Activated naive CD4-positive, alpha-beta T cell treated with anti-CD3 and anti-CD28 coated beads, Interleukin-2, amount 50 U/mL, for 24 hours (primary cell): ENCODE measurements around the gene SORCS2.

Source experiments
- H3K27ac Mint-ChIP-seq: one replicate; pipeline ENCODE4 v1.8.0; 2021; ENCODE audit warnings: mild to moderate bottlenecking, mixed read lengths
- H3K27me3 Mint-ChIP-seq: one replicate; pipeline ENCODE4 v1.8.0; 2021; ENCODE audit warnings: mixed read lengths
- H3K36me3 Mint-ChIP-seq: one replicate; pipeline ENCODE4 v1.8.0; 2021; ENCODE audit warnings: mixed read lengths
- H3K4me1 Mint-ChIP-seq: one replicate; pipeline ENCODE4 v1.8.0; 2021; ENCODE audit warnings: mixed read lengths
- H3K4me3 Mint-ChIP-seq: one replicate; pipeline ENCODE4 v1.8.0; 2021; ENCODE audit warnings: mild to moderate bottlenecking, mixed read lengths
- H3K9me3 Mint-ChIP-seq: one replicate; pipeline ENCODE4 v1.8.0; 2021; ENCODE audit warnings: mixed read lengths

SORCS2 gene

GRCh38 chr4:7656244-7656800 lies 464.0 kb downstream of the SORCS2 start:
- no peak overlapping the region for H3K4me3 Mint-ChIP-seq
- H3K36me3 Mint-ChIP-seq = no peaks in the 10 kb centered on the region
- no peaks in the 10 kb centered on the region for H3K9me3 Mint-ChIP-seq
- H3K27me3 Mint-ChIP-seq = peaks cover 2% of the 10 kb centered on the region
- H3K27ac Mint-ChIP-seq = no peak overlapping the region
- H3K4me1 Mint-ChIP-seq = no peaks in the 10 kb centered on the region

GRCh38 chr4:7657545-7658297 lies 465.4 kb downstream of the SORCS2 start:
- no peaks in the 10 kb centered on the region for H3K36me3 Mint-ChIP-seq
- H3K4me3 Mint-ChIP-seq = no peak overlapping the region
- no peak overlapping the region for H3K27ac Mint-ChIP-seq
- peaks cover 2% of the 10 kb centered on the region for H3K27me3 Mint-ChIP-seq
- no peaks in the 10 kb centered on the region for H3K9me3 Mint-ChIP-seq
- H3K4me1 Mint-ChIP-seq = no peaks in the 10 kb centered on the region

- Mint-ChIP-seq H3K4me3 (no peak overlapping the region), H3K27me3 (peaks cover 2% of the 10 kb centered on the region), H3K36me3 (no peaks in the 10 kb centered on the region), H3K27ac (no peak overlapping the region), H3K4me1 (no peaks in the 10 kb centered on the region), H3K9me3 (no peaks in the 10 kb centered on the region)
Measured at GRCh38 chr4:7658341-7659204, 466.2 kb downstream of the SORCS2 start.

GRCh38 chr4:7659429-7660175 lies 467.3 kb downstream of the SORCS2 start:
- Mint-ChIP-seq H3K4me1 (no peaks in the 10 kb centered on the region), H3K9me3 (no peaks in the 10 kb centered on the region), H3K36me3 (no peaks in the 10 kb centered on the region), H3K27ac (no peak overlapping the region), H3K4me3 (no peak overlapping the region), H3K27me3 (peaks cover 2% of the 10 kb centered on the region)

GRCh38 chr4:7660176-7661039 lies 468.1 kb downstream of the SORCS2 start:
- no peaks in the 10 kb centered on the region for H3K4me1 Mint-ChIP-seq
- no peaks in the 10 kb centered on the region for H3K27me3 Mint-ChIP-seq
- H3K4me3 Mint-ChIP-seq = no peak overlapping the region
- no peak overlapping the region for H3K27ac Mint-ChIP-seq
- H3K36me3 Mint-ChIP-seq = no peaks in the 10 kb centered on the region
- H3K9me3 Mint-ChIP-seq = no peaks in the 10 kb centered on the region

GRCh38 chr4:7661066-7661748 lies 468.9 kb downstream of the SORCS2 start:
- H3K4me1 Mint-ChIP-seq = no peaks in the 10 kb centered on the region
- H3K27ac Mint-ChIP-seq = no peak overlapping the region
- H3K27me3 Mint-ChIP-seq = no peaks in the 10 kb centered on the region
- H3K4me3 Mint-ChIP-seq = no peak overlapping the region
- H3K36me3 Mint-ChIP-seq = no peaks in the 10 kb centered on the region
- no peaks in the 10 kb centered on the region for H3K9me3 Mint-ChIP-seq

GRCh38 chr4:7661846-7662506 lies 469.6 kb downstream of the SORCS2 start:
- Mint-ChIP-seq H3K27me3 (no peaks in the 10 kb centered on the region), H3K36me3 (no peaks in the 10 kb centered on the region), H3K4me1 (no peaks in the 10 kb centered on the region), H3K27ac (no peak overlapping the region), H3K4me3 (no peak overlapping the region), H3K9me3 (no peaks in the 10 kb centered on the region)

- Mint-ChIP-seq H3K4me1 (no peaks in the 10 kb centered on the region), H3K9me3 (no peaks in the 10 kb centered on the region), H3K36me3 (no peaks in the 10 kb centered on the region), H3K27ac (no peak overlapping the region), H3K27me3 (no peaks in the 10 kb centered on the region), H3K4me3 (no peak overlapping the region)
Measured at GRCh38 chr4:7662507-7662846, 470.1 kb downstream of the SORCS2 start.

GRCh38 chr4:7663075-7663541 lies 470.8 kb downstream of the SORCS2 start:
- Mint-ChIP-seq H3K27me3 (no peaks in the 10 kb centered on the region), H3K27ac (no peak overlapping the region), H3K36me3 (no peaks in the 10 kb centered on the region), H3K4me1 (no peaks in the 10 kb centered on the region), H3K4me3 (no peak overlapping the region), H3K9me3 (no peaks in the 10 kb centered on the region)

- Mint-ChIP-seq H3K9me3 (no peaks in the 10 kb centered on the region), H3K4me3 (no peak overlapping the region), H3K4me1 (no peaks in the 10 kb centered on the region), H3K27me3 (no peaks in the 10 kb centered on the region), H3K27ac (no peak overlapping the region), H3K36me3 (no peaks in the 10 kb centered on the region)
Measured at GRCh38 chr4:7664106-7664505, 471.8 kb downstream of the SORCS2 start.

GRCh38 chr4:7665321-7665720 lies 473.0 kb downstream of the SORCS2 start:
- no peak overlapping the region for H3K4me3 Mint-ChIP-seq
- H3K27me3 Mint-ChIP-seq = no peaks in the 10 kb centered on the region
- H3K9me3 Mint-ChIP-seq = no peaks in the 10 kb centered on the region
- no peaks in the 10 kb centered on the region for H3K4me1 Mint-ChIP-seq
- H3K27ac Mint-ChIP-seq = no peak overlapping the region
- no peaks in the 10 kb centered on the region for H3K36me3 Mint-ChIP-seq

GRCh38 chr4:7666011-7666410 lies 473.7 kb downstream of the SORCS2 start:
- Mint-ChIP-seq H3K36me3 (no peaks in the 10 kb centered on the region), H3K27ac (no peak overlapping the region), H3K4me1 (no peaks in the 10 kb centered on the region), H3K9me3 (peaks cover under 1% of the 10 kb centered on the region), H3K27me3 (no peaks in the 10 kb centered on the region), H3K4me3 (no peak overlapping the region)

- Mint-ChIP-seq H3K4me1 (no peaks in the 10 kb centered on the region), H3K27ac (no peak overlapping the region), H3K36me3 (peaks cover 4% of the 10 kb centered on the region), H3K4me3 (no peak overlapping the region), H3K27me3 (no peaks in the 10 kb centered on the region), H3K9me3 (peaks cover 7% of the 10 kb centered on the region)
Measured at GRCh38 chr4:7666744-7667143, 474.4 kb downstream of the SORCS2 start.

- H3K4me3 Mint-ChIP-seq = no peak overlapping the region
- no peaks in the 10 kb centered on the region for H3K4me1 Mint-ChIP-seq
- no peak overlapping the region for H3K27ac Mint-ChIP-seq
- peaks cover 4% of the 10 kb centered on the region for H3K36me3 Mint-ChIP-seq
- peaks cover 7% of the 10 kb centered on the region for H3K9me3 Mint-ChIP-seq
- H3K27me3 Mint-ChIP-seq = no peaks in the 10 kb centered on the region
Measured at GRCh38 chr4:7668271-7668670, 475.9 kb downstream of the SORCS2 start.
